H7 (cell line): ENCODE results near the gene MYBPH. TPM values are rescaled to one million over a fixed set of nuclear protein-coding genes. Genes with fewer than 3 reads are reported as not detected.

Experiments
- DNase-seq: peaks from one replicate; pipeline ENCODE4 v3.0.0; 2012
- H3K27me3 ChIP-seq: 2 replicates; pipeline ENCODE4 v1.6.0; 2011; ENCODE audit warnings: mild to moderate bottlenecking, low read length; ENCODE audit not compliant: control insufficient read depth, insufficient read depth
- H3K36me3 ChIP-seq: replicated peaks from 2 replicates; pipeline ENCODE4 v1.5.1; 2011; ENCODE audit warnings: low read length; ENCODE audit not compliant: control insufficient read depth, insufficient read depth
- H3K4me3 ChIP-seq: 2 replicates; pipeline ENCODE4 v1.5.1; 2011; ENCODE audit warnings: low read depth, mild to moderate bottlenecking, control low read depth, low read length, moderate library complexity; ENCODE audit not compliant: insufficient read depth
- total RNA-seq: library from RNA; depleted of rRNA; stranded (reverse); fragments of >200 nt; shearing (Covaris generic); gene quantifications from 2 replicates; pipeline ENCODE4 v1.2.3, GENCODE V29; 2014

Gene MYBPH
- total RNA-seq, 1 experiment from 2014 or later = not detected

- Histone ChIP-seq H3K4me3 (no peak overlapping the region), H3K27me3 (no peaks in the 10 kb centered on the region), H3K36me3 (no peaks in the 10 kb centered on the region)
- no peak for DNase-seq
These were observed 29.1 kb downstream of the MYBPH start for GRCh38 chr1:203146537-203146936.

DNA sequence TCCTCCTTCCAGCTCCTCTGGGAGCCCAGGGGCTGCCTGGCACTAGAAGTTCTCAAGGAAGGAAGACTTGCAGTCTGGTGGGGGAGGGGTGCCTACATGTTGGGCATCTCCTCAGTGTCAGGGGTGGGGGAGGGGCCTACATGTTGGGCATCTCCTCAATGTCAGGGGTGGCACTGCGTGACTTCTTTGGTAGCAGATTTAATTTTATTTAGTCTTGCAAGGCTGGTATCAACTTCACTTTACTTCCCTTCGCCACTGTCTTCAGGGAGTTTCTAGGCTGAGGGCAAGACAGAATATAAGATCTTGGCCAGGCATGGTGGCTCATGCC lies 29.6 kb downstream of the MYBPH start:
- Histone ChIP-seq H3K36me3 (no peaks in the 10 kb centered on the region), H3K27me3 (no peaks in the 10 kb centered on the region), H3K4me3 (no peak overlapping the region)
- no peak for DNase-seq

DNA sequence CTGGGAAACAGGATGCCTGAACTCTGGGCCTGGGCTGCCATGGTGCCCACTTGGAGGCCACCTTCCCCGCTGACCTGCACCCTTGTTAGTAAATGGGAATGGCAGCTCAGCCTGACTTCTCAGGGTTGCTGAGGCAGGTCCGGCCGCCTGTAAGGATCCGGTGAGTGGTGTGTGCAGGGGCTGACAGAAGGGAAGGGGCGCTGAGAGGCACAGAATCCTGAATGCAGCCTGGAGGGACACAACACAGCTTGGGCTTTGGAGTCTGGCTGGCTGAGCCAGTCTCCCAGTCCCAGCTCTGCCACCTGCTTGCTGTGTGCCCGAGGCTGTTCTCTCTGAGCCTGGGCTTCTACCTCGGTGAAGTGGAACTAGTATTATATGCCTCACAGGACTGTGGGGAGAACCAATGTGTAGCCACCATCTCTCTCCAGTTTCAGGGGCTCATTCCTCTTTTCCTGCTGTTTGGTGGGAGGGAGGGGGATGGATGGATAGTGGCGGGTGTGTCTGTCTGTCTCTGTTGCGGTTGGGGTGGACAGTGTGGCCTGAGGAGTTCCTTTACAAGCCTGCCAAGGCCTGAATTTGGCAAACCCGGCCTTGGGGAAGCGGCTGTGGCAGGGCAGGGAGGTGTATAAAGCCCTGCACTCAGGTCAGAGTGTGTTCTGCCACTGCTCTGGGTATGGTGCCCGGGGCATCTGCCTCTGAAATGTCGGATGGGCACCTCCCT lies 30.1 kb downstream of the MYBPH start:
- Histone ChIP-seq H3K27me3 (no peaks in the 10 kb centered on the region), H3K4me3 (no peak overlapping the region), H3K36me3 (no peaks in the 10 kb centered on the region)
- DNase-seq = no peak

DNA sequence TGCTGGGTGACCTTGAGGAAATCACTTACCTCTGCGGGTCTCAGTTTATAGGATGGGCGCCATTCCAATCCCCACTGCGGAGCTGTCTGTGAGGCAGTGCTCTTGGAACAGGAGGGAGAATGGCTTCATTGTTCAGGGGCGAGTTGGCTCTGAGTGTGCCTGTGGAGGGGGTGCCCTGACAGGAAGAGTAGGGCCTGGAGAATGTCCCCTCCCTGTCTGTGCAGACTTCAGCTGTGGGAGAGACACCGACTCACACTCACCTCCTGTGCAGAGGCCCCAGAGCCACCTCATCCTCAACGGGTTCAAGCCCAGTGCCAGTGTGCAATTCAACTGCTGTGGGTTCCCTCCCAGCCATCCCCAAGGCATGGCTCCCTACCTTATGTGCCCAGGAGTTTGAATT lies 31.0 kb downstream of the MYBPH start:
- Histone ChIP-seq H3K36me3 (no peaks in the 10 kb centered on the region), H3K27me3 (no peaks in the 10 kb centered on the region), H3K4me3 (no peak overlapping the region)
- DNase-seq = no peak

DNA sequence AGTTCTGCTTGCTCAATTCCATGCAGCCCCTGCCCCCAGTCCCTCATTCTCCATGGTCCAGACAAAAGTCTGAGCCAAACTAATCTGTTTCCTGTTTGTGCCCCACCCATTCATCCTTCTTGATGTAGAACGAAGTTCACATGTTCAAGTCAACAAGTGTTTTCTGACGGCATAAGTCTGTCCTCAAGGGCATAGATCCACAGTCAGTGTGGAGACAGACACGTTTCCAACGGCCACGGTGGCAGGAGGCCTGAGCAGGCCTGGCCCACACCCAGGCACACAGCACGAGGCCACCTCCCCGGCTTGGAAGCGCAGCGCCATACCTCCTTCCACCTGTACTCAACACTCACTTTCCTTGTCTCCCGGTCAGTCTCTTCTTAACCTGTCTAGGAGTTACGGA lies 32.0 kb downstream of the MYBPH start:
- H3K4me3 ChIP-seq = no peak overlapping the region
- H3K36me3 ChIP-seq = no peaks in the 10 kb centered on the region
- H3K27me3 ChIP-seq = no peaks in the 10 kb centered on the region
- no peak for DNase-seq

- Histone ChIP-seq H3K36me3 (no peaks in the 10 kb centered on the region), H3K4me3 (no peak overlapping the region), H3K27me3 (no peaks in the 10 kb centered on the region)
- no peak for DNase-seq
These were observed 32.8 kb downstream of the MYBPH start for GRCh38 chr1:203142684-203143408.

DNA sequence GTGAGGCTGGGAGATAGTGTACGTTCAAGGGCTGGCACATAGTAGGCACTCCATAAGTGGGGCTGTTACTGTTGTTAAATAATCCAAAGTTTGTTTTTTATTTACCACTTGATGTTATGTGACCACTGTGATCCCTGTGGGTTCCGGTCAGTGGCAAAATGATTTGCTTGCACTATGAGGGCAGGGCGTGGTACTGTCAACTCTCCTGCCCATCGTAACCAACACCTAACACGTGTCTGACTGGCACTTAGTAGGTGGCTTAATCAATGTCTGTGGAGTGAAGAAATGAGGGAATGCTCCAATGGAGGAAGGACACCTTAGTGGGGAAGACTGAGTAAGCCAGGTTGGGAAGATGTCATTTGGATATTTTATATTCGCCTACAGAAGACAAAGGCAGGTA lies 33.5 kb downstream of the MYBPH start:
- no peak for DNase-seq
- no peaks in the 10 kb centered on the region for H3K36me3 ChIP-seq
- H3K4me3 ChIP-seq = no peak overlapping the region
- H3K27me3 ChIP-seq = no peaks in the 10 kb centered on the region

DNA sequence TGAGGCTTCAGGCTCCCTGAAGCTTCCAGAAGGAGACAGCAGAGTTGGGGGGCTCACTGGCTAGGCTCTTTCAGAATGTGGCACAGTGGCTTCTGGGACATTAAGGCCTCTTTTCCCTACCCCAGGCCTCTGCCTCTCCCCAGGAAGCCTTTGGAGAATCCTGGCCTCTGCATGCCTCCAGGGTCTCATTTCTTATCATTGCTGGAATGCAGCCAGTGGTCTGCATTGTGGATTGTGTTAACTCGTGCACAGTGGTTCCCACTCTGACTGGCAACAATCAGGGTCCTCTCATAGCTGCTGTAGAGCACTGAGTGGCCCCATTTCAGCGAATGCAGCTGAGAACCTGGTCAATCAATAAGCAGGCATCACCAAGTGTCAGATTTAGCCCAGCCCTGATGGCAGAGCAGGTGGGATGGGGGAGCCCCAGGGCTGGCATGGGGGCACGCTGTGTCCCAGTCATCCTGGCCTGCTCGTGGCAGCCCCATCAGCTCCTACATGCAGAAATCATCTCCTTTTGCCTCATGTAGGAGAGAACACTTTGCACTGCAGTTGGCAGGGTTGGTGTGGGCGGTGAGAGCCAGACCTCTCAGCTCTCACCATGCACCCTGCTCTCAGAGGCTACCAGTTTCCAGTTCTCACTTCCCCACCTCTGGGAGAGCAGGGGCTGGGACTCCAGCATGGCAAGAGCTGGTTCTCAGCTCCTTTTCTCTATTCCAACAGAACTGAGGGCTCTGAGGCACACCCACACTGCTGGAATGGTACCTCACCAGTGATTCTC lies 34.7 kb downstream of the MYBPH start:
- DNase-seq = no peak
- Histone ChIP-seq H3K27me3 (no peaks in the 10 kb centered on the region), H3K36me3 (no peaks in the 10 kb centered on the region), H3K4me3 (no peak overlapping the region)

DNA sequence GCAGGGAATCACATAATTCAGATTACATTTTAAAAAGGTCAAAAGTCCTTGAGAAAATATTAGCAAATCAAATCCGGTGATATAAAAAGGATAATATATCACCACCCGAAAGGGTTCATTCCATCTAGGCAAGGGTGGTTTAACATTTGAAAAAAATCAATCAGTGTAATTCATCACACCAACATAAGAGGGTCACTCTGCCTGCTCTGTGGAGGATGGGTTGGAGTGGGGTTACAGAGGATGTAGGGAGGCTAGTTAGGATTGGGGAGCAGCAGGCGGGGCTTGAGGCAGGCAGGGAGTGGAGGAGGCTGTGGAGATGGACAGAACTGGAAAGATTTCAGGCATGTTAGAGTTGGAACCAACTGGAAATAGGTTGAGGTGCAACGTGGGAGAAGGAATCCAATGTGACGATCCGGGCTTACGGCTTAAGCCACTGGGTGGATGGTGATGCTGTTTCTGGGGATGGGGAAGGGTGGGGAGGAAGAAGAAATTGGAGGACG lies 35.6 kb downstream of the MYBPH start:
- H3K36me3 ChIP-seq = no peaks in the 10 kb centered on the region
- no peak overlapping the region for H3K4me3 ChIP-seq
- H3K27me3 ChIP-seq = no peaks in the 10 kb centered on the region
- no peak for DNase-seq

DNA sequence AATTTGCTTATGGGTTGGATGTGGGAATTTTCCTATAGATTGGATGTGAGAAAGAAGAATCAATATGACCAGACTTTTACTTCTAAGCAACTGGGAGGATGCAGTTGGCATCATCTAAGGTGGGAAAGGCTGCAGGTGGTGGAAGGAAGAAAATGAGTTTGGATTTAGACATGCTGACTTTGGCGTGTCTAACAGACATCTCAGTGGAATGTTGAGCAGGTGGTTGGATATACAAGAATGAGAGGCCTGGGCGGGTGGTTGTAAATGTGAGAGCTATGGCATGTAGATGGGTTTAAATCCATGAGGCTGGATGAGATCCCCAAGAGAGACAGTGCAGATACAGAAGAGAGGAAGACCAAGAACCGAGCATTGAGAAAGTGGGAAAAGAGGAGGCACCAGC lies 37.6 kb downstream of the MYBPH start:
- H3K27me3 ChIP-seq = no peaks in the 10 kb centered on the region
- no peak for DNase-seq
- H3K4me3 ChIP-seq = no peak overlapping the region
- H3K36me3 ChIP-seq = no peaks in the 10 kb centered on the region

- DNase-seq = no peak
- no peaks in the 10 kb centered on the region for H3K27me3 ChIP-seq
- H3K4me3 ChIP-seq = no peak overlapping the region
- no peaks in the 10 kb centered on the region for H3K36me3 ChIP-seq
These were observed 38.3 kb downstream of the MYBPH start for GRCh38 chr1:203137324-203137723.

DNA sequence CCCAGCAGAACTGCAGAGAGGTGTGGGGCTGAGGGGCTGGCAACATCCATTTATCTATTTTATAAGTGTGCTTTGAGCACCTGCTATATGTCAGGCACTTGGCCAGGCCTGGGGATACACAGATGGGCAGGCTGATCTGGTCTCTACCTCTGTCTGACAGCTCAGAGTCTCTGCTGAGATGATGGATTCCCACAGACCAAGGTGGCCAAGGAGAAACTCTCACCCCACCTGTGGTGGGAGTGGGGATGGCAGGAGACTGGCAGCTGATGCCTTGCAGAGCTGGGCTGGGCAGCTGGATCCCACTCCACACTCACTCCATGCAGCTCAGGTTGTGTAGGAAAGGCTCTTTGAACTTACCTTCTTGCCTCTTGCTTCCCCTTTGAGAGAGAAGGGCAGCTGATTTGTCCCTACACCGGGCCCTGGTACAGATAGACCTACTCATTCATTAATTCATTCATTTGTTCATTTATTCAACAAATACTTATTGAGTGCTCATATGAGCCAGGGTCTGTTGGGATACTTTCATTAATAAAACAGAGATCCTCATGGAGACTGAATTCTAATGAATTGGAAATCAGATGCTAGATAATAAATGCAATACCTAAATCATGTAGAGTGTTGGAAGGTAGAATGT lies 39.1 kb downstream of the MYBPH start:
- H3K36me3 ChIP-seq = no peaks in the 10 kb centered on the region
- H3K27me3 ChIP-seq = no peaks in the 10 kb centered on the region
- no peak overlapping the region for H3K4me3 ChIP-seq
- no peak for DNase-seq

DNA sequence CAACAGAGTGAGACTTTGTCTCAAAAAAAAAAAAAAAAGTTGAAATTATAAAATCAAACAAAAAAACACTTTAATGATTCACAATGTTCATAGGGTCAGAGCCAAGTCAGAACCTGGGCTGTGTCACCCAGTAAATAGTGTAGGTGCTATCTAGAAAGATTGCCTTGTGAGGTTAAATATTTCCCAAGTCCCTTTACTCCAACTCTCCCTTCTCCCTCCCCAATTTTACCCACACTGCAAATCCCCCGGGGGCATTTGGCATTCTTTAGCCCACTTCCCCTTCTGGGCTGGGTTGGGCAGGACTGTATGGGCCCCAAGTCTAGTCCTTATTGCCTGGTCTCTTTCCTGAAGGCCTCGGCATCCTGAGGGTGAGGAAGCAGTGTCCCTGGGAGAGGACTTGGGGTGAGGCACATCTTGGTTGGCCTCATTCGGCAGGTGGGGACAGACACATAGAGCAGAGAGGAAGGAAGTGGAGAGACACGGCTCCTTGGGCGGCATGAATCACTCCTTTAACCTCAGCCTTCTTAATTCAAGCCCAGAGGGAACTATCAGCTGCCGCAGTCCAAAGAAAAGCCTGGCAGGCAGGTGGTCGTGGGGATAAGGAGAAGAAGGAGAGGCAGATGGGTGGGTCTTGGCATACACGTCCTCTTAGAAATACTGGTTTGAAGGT lies 39.9 kb downstream of the MYBPH start:
- Histone ChIP-seq H3K36me3 (no peaks in the 10 kb centered on the region), H3K4me3 (no peak overlapping the region), H3K27me3 (no peaks in the 10 kb centered on the region)
- DNase-seq = no peak
